Germinal center (tissue), 1 donor: Measurements from ENCODE around the gene WFDC6.
"Not testable (repeated sequence)": the region's sequence is repeated elsewhere in the genome, so short reads cannot be mapped to it uniquely, and the experiment has no call there.

Experiments used
- DNase-seq: peaks from one replicate; pipeline ENCODE4 v3.0.0; 2012; ENCODE audit warnings: mixed read lengths, low spot score

The WFDC6 gene

DNA sequence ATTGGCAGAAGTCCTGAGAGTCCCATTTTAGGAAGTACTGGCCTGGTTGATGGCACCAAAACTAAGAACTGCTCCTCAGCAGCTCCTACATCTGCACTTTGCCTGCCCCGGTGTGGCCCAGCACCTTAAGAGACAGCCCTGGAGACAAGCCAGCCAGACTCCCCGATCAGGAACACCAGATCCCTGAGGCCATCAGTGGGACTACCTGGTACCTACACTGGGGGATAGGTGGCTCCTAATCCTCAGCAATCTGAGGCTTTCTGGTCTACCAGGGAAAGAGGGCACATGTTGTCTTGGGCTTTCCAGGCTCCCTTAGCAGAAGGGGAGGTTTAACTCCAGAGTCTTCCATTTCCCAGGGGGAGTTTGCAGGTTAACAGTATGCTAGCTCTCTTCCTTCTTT, at the start of gene WFDC6:
WFDC6 (minus strand) TSS at position 101 of the 400 bp plus-strand sequence; CDS start at position 26, 75 bp downstream.
- no peak for DNase-seq

DNA sequence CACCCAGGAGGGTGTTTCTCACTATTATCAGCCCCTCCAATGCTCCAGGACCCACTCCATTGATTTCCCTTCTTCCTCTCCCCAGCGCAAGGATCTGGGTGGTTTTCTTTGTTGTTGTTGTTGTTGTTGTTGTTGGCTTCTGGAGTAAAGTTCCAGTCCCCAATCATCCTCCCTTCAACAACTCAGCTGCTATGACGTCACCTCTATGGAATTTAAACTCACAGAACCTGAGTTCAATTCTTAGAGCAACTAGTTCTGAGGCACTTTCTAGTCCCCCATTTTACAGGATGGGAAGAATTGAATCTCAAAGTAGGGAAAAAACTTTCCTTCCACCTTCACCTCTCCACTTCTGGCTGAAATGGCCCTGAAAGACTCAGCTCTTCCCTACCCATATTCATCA, 49.5 kb upstream of the WFDC6 start:
- no peak for DNase-seq

DNA sequence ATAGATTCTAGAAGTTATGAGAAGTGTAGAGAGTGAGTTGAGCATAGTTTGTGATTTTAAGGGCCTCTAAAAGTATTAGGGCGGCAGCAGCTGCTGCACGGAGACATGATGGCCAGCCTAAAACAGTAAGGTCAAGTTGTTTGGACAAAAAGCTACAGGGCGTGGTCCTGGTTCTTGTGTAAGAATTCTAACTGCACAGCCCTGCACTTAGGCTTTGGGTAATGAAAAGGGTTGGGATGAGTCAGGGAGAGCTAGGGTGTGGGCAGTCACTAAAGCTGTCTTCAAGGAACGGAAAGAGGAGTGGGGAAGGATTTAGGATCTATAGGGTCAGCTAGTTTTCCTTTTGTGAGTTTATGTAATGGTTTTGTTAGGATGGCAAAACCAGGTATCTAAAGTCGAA, 46.7 kb upstream of the WFDC6 start:
- DNase-seq = not testable (repeated sequence)

DNA sequence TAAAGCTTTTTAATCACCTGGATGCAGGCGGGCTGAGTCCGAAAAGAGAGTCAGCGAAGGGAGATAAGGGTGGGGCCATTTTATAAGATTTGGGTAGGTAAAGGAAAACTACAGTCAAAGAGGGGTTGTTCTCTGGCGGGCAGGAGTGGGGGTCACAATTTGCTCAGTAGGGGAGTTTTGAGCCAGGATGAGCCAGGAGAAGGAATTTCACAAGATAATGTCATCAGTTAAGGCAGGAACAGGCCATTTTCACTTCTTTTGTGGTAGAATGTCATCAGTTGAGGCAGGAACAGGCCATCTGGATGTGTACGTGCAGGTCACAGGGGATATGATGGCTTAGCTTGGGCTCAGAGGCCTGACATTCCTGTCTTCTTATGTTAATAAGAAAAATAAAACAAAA, 45.0 kb upstream of the WFDC6 start:
- not testable (repeated sequence) for DNase-seq

DNA sequence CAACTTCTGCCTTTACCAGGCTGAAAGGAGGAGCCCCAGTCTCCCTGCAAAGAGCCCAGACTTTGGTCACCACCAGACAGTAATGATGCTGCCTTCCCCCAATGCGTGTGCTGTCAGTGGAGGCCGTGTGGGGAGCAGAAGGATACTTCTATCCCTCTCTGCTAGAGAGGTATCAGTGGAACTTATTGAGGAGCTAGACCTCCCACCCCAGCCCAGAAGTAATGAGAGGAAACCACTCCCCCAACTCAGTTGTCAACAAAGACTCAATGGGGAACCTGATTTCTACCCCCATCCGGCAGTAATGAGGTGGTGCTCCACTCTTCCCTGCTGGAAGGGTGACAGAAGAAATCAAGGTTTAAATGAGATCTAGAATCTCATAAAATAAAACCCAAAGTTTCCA, 44.2 kb upstream of the WFDC6 start:
- no peak for DNase-seq

DNA sequence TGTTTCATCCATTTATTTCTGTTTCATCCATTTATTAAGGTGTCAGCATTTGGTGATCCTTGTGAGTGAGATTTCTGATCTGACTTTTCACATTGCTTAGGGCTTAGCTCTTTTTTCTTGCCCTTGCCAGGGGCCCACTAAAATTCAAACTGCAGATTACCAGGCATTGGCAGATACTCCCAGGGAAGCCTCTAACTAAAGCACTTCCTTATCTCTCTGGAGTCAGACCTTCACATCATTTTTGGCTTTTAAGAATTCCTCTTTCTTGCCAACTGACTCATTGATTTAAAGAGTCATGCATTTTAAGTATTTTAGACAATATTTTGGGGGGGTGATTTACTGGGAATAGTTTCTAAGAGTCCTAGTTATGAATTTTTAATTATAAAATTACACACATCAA, 42.4 kb upstream of the WFDC6 start:
- no peak for DNase-seq

DNA sequence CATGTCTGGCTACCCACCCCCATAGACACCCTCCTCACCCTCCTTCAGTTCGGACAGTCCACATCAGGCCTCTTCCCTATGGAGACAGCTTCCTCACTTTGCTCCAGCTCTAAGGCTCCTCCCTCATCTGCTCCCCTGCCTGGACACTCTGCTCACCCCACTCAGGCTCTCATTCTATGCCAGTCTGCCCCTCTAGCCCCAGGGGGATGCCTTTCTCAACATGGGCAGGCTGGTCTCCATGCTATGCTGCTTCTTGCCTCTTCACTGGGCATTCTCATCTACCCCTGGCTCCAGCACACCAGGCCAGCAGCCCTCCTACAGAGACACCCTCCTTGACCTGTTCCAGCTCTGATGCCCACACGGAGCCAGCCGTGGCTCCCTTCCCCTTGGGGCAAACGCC, 39.9 kb upstream of the WFDC6 start, which contains the start of gene WFDC8:
WFDC8 (minus strand) TSS at position 101 of the 400 bp plus-strand sequence; CDS start at position 64, 37 bp downstream.
- DNase-seq = no peak

DNA sequence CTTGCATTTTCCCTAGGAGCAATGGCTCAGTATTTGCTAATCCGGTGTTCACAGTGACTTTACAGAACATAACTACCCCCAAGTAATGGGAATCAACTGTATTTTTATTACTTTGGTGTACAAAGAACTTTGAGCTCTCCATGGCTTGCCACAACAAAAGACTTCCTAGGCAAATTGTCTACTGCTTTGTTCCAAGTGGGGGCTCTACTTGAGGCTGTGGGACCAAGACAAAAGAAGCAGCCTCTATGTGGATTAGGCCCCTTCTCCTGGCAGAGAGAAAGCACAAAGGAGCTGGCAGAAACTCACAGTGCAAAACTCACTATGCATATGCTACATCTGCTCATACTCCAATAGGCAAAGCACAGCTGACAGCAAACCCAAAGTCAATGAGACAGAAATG, 38.9 kb upstream of the WFDC6 start:
- DNase-seq = no peak

DNA sequence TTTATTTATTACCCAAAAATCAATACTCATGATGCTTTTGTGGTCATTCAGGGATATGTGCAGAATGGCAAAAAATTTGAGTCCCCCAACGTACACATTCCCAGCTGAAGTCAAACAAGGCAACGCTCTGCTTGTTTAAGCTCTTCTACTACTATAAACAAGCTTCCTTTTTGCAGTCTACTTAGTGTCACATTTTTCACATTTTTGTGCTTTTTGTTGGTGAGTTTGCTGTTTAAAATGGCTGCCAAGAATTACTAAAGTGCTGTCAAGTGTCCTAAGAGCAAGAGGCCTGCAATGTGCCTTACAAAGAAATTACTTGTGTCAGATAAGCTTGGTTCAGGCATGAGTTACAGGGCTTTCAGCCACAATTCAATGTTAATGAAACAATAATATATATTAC, 37.7 kb upstream of the WFDC6 start:
- no peak for DNase-seq

DNA sequence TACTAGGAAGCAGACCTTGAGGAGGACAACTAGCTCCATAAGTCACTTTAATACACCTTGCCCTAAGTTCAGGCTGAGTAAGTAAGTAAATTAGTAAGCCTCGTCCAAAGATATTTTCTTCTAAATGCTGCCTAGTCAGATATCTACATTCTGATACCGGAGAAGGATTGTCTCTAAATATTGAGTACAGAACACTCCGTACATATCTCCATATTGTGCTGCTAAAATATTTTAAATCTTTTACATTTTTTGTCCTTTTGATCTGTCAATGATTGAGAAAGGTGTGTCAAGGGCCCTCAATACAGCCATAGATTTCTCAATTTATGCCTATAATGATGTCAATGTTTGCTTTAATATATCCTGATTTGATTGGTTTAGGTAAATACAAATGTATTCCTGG, 36.6 kb upstream of the WFDC6 start:
- no peak for DNase-seq

DNA sequence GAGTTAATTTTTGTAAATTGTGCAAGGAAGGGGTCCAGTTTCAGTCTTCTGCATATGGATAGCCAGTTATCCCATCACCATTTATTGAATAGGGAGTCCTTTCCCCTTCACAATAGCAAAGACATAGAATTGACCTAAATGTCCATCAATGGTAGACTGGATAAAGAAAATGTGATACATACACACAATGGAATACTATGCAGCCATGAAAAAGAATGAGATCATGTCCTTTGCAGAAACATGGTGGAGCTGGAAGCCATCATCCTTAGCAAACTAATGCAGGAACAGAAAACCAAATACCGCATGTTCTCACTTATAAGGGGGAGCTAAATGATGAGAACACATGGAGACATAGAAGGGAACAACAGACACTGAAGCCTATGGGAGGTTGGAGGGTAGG, 30.4 kb upstream of the WFDC6 start:
- DNase-seq = not testable (repeated sequence)

DNA sequence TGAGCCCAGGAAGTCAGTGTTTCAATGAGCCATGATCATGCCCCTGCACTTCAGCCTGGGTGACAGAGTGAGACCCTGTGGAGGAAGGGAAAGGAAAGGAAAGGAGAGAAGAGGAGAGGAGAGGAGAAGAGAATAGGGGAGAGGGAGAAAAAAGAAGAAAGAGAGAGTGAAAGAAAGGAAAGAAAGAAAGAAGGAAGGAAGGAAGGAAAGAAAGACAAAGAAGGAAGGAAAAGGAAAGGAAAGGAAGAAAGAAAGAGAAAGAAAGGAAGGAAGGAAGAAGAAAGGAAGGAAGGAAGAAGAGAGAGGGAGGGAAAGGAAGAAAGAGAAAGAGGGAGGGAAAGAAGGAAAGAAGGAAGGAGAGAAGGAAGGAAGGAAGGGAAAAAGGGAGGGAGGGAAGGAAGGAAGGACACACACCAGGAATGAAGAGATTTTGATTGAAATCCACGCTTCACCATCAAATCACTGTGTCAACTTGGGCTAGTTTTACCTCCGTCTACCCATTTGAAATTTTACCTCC, 25.5 kb upstream of the WFDC6 start:
- DNase-seq = no peak

DNA sequence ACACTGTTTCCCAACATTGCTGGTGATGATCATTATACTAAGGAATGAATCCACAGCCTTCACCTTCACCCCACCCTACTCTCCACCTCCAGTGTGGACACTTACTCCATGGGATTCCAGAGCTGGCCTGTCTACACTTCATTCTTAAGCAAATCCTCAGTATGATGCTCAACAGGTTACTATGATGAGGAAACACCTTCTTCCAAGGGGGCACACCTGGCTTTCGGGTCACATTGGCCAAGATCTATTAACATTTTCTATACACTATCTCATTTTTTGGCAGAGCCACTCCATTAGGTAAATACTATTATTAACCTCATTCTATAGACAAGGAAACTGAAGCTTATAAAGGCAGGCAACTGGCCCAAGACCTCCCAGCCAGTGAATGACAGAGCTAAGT, 15.9 kb upstream of the WFDC6 start:
- no peak for DNase-seq

DNA sequence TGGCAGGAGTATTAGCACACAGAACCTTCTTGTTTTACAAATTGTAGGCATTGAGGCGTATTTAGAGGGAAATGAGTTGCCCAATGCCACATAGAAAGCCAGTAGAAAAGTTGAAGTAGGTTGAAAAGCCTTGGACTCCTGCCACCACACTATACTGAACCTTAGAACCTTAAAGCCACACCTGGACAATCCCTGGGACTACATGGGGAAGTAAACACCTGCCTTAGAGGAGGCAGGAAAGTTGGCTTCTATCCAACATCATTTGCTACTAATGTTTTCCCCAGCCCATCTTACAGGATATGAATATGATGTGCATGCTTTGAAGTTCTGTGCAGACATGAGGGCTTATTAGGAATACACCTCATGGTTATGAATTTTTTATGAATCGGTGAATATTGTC, 13.2 kb upstream of the WFDC6 start:
- no peak for DNase-seq

DNA sequence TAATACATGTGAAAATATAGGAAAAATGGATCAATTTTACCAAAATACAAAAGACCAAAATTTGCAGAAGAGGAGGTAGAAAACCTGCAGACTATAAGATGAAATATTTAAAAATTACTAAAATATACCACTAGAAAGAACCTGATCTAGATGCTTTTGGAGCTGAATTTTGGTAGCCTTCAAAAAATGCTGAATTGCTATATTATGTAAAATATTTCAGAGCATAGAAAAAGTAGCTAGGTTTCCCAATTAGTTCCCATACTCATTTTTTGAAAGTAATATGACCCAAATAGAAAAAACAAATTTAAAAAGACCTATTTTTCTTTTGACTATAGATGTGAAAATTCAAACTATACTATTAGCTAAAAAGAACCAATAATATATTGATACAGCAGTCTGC, 11.5 kb upstream of the WFDC6 start:
- no peak for DNase-seq

DNA sequence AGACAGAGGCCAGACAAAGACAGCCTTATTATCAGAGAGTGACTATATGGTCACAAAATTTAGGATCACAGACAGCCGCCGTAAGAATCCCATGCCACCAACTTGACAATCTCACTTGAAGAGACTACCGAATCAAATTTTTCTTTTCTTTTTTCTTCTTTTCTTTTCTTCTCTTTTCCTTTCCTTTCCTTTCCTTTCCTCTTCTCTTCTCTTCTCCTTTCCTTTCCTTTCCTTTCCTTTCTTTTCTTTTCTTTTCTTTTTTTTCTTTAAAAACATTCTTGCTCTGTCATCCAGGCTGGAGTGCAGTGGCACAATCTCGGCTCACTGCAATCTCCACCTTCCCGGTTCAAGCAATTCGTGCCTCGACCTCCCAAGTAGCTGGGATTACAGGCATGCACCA, 9.1 kb upstream of the WFDC6 start:
- no peak for DNase-seq

DNA sequence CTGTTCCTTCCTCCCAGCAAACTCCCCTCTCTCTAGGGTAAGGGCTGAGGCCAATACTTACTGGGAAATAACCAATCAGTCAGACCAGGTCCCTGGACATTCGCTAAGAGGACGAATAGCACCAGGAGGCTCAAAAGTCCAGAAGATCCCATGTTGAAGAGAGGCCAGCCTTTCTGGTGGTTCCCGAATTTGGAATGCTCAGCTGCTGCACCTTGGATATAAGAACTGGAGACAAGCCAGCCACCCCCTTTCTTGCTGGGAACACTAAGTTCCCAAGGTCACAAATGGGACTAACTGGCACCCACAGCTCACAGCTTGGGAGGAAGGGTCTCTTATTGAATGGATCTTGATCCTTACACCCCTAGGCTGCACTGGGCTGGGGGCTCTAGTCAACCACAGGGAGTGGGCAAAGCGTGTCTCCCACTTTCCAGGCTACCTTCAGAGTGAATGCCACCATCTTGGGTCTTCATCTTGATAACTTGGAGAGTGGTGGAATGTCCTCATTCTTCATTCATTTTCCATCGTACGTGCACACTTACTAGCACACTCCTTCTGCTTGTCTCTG, 8.0 kb upstream of the WFDC6 start, which contains the start of gene EPPIN:
EPPIN (minus strand) TSS at position 196 of the 565 bp plus-strand sequence; CDS start at position 152, 44 bp downstream.
- no peak for DNase-seq

DNA sequence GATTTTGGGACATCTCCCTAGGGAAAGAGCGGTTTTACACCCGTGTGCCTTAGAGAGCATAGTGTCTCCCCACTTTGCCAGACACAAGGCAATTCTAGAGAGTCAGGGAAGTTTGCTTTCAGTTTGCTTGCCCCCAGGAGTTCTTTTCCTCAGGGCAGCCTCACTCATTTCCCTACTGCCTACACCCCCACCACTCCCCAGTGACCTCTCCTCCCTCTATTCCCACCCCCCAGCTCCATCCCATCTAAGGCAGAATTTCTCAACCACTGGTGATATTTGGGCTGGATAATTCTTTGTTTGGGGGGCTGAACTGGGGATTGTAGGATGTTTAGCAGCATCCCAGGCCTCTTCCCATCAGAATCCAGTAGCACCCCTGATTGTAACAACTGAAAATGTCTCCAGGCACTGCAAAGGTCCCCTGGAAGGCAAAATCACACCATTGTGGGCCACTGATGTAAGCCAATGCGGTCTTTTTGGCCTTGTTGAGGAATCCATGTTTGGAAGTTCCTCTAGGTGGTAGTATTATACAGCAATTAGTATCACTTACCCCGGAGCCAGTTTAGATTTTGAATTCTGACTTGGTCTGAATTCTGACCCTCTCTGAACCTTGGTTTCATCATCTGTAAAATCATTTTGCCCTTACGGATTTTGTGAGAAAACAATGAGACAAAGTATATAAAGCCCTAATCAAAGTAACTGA, 6.6 kb upstream of the WFDC6 start:
- DNase-seq = no peak

DNA sequence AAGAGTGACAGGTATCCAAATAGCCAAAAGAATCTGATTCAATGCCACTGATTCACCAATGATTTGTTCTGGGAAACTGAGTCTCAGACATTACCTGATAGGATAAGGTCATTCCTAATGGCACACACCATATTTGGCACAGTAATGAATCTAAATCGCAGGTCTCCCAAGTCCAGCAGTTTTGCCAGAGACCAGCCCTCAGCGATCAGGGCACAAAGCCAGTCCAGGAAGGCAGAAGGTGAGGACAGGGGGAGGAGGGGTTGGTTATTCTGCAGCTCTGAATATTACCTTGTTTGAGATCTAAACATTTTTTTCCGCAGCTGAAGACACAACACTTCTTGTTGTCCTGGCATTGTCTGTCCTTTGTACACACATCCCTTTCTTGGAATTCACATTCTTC, 6.1 kb upstream of the WFDC6 start:
- DNase-seq = no peak

DNA sequence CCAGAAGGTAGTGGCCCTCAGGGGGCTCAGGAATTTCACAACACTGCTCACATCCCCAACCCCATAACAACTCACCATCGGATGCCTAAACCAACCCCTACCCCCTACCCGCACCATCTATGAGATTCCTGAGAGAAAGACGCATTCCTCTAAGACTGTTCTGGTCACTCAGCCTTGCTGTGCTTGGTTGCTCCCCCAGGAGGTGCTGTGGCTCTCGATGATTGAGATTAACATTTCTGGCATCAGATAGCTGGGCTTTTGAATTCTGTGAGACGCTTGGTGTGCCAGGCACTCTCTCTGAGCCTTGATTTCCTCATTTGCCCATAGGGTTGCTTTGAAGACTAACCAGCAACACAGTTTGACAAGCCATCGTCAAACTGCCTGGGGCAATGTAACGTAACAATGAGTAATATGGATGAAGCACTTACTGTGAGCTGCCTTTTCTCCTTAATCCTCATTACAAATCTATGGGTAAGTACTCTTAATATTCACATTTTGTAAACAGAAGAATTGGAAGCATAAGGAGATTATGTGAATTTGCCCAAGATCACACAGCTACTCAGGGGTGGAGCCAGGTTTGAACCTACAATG, 978 bp downstream of the WFDC6 start:
- DNase-seq = no peak

DNA sequence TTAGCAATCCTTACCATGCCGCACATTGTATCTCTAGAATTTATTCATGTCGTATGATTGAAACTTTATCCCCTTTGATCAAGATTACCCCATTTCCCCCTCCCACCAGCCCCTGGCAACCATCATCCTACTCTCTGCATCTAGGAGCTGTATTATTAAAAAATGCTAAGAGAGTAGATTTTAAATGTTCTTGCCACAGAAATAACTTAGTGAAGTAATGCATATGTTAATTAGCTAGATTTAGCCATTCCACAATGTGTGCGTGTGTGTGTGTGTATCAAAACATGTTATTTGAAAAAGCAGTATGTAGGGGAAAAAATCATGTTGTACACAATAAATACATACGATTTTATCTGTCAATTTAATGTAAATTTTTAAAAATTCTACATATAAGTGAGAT, 12.0 kb downstream of the WFDC6 start:
- no peak for DNase-seq

DNA sequence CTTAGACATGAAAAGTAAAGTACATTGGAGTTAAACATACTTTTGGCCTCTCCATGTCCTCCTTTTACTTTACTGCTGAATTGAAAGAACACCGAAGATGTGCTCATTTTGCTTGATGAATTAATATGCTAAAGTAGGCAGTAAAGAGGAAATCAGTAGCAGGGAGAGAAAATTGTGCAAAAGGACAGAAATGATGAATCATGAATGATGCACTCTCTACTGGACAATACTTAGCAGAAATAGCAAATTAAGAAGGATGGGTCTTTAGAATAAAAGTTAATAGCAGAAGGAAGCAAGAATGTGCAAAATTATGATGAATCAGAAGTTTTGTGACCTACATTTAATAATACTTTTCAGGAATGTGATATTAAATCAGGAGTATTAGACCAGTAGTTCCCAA, 15.5 kb downstream of the WFDC6 start:
- no peak for DNase-seq

DNA sequence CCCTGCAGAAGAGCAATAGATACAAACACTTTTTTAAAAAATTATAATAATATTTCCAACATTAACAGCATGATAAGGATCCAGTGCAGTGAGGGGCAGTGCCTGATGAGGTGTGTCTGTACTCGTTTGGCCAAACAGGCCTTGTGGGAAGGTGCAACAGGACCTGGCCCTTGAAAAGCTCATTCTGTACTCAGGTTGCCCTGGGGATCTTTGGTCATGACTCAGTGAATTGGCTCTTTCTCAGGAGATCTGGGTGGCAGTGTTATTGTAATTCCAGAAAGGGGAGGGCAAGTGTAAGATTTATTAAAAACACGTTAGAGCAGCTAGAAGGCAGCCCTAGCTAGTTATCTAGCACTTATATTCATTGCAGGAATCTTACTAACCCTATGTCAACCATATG, 21.0 kb downstream of the WFDC6 start:
- no peak for DNase-seq
